ENCODE results near the gene BFSP2.

BFSP2 gene

DNA sequence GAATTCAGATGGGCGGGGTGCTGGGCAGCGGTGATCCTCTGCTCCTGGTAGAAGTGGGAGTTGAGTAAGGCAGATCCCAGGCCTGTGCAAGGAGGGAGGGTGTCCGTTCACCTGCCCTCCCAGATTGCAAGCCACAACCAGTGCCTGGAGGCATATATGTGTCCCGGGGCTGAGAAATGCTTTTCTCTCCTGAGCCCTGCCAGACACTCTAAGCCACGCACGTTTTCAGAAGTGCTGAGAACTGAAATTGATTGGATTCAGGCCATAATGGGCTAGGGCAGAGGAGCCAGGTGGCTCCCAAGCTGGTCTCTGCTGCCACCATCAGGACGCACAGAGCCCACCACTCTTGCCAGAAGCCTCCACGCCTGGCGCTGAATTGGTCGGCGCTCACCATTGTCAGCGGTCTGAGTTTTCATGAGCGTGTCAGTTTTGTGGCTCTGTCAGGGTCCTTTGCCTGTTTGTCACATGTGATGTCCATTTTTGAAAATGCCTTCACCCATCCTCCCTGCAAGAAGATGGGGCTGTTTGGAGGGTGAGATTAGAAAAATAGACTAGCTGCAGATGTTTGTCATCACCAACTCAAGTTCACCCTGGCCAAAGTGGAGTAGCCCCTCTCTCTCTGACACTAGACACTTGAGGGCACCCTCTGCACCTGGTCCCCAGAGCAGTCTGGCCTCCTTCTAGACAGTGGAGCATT is 15.4 kb upstream of the BFSP2 start:
- peak; percentile 79 for DNase-seq

DNA sequence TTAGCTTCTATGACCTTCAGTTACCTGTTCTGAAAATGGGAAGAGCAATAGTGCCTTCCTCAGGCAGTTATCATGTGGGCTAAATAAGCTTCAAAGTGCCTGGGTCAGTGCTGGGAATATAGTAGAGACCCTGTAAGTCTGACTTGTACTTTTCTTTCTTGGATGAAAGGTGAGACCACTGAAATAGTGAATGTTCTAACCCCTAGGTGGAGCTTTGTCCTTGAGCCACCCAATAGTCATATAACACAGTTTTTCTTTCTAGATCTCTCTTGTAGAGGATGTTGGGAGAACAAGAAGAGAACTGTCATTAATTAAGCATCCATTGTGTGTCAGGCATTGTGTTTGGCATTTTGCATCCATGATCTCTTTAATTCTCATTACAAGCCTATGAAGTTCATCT is 13.0 kb upstream of the BFSP2 start:
- no peak for DNase-seq

DNA sequence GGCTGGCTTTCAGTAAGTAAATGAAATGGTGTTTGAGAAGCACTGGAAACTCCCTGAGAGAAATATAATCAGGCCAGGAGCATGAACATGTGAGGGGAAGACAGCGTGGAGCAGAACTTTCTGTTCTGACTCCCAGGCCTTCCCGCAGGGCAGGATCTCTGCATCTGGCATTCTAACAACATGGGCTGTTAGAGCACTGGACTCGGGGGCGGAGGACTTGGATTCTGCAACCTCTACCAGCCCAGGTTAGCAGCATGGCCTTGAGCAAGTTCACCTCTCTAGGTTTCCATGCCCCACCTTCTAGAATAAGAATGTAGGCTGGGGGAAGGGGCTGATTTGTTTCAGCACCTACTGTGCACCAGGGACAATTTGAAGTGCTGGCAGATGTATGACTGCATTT is 12.5 kb upstream of the BFSP2 start:
- DNase-seq: no peak

DNA sequence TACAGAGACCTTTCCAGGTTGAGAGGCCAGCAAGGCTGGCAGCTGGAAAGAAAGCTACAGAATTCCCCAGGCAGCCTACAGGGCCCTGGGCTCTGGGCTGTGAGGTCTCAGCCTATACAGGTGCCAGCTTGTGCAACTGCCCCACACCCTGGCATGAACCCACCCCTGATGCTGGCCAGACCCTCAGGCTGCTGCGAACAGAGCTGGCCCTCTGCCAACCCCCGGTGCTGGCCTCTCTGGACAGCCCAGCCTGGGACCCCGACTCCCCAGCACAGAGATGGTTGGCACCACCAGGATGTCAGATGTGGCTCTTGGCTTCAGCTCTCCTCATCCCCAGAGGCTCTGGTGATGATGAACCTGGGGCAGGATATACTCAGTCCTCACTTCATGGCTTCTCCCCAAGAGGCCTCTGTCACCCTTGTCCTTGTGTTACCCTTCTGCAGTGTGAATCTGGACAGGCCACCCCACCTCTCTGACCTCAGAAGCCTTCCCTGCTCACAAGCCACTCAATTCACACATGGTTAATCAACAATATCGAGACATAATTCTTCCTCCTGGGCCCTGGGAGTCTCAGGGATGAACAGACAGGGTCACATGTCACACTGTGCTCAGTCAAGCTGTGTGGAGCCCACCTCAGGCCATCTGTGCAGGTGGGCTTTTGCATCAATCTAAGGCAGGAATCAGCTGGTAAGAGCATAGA is 11.0 kb upstream of the BFSP2 start:
- DNase-seq: no peak

DNA sequence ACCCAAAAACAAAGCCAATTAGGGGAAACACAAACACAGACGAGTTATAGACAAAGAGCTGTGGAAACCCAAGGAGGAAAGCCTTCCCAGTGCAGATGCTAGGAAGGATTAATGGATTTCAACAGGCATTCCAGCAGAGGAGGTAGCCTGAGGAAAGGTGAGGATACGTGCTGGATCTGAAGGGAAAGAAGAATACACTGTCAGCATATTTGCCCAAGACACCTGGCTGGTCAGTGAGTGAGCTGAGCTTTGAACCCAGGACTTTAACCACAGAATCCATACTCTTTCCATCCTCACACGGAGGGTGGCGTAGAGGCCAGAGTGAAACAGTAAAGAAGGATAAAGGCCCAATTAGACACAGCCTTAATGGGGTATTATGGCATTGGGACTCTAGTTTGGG is 9.1 kb upstream of the BFSP2 start:
- DNase-seq: no peak

GRCh38 chr3:133393204-133393603 is 6.7 kb upstream of the BFSP2 start:
- no peak for DNase-seq

DNA sequence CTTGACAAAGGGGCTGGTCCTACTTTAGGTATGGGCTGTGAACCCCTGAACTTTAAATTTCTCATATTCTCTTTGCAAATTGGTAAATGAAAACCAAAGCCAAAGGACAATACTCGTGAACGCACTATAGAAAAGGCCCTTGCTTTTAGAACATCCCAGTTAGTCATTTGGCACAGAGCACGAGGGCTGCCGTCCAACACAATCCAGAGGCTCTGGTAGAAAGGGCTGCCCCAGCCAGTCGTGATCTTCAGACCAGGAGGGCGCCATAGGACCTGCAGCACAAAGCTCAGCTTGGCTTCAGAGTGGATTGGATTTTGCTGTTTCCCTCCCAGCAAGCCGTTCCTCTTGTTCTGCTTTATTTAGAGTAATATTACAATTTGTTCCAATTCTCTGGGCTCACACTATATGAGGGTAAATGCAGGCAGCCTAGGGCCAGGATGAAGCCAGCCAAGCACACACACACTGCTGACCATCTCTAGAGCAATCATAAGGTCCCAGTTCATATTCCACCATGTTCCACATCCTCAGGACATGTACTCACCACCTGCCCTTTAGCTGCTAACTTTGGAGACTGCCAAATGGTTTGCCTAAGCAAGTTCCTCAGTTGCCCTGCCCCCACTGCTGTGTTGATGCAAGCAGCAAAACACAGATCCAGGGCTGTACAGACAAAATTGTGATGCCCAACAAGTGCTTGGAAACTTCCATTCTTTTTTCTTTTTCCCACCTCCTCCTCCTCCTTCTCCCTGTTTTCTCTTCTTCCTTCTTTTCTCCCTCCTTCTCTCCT is 6.0 kb upstream of the BFSP2 start:
- no peak for DNase-seq

- DNase-seq: no peak
These were observed 5.1 kb upstream of the BFSP2 start for GRCh38 chr3:133394561-133395311.

DNA sequence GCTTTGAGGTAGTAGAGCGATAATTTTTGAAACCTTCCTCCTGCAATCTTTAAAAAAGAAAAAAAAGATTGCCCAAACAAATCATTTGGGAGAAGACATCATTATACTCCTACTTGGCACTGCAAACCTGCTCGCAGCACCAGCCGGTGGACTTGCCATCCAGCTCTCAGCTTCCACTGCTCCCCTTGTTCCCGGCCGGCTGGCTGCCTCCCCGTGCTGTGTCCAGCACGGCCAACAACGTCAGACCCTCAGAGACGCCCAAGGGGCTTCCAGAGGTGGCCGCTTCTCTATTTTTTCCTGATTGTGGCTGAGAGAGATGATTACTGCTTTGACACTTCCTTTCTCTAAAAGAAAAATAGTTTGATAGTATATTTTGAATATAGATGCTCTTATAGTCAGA is 3.0 kb upstream of the BFSP2 start:
- no peak for DNase-seq

GRCh38 chr3:133401374-133402135 is 1.7 kb downstream of the BFSP2 start:
- peak; percentile 49 for DNase-seq

GRCh38 chr3:133404920-133405319 is 5.1 kb downstream of the BFSP2 start:
- no peak for DNase-seq

GRCh38 chr3:133408366-133408765 is 8.5 kb downstream of the BFSP2 start:
- no peak for DNase-seq

DNA sequence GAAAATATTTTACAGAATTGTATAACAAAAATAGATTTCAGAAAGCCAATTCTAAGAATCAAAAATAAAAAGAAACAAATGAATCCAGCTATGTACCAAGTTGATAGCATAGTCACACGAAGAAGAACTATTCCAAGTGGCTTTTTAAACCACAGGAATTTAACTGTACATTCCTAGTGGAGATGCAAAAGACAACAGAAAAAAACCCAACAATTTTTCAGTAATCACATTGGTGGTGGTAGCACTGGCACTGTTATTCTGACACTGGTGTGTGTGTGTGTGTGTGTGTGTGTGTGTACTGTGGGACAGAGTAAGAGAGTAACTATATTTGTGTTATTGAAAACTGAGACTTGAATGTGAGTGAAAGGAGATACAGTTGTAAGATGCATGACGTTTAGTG is 9.1 kb downstream of the BFSP2 start:
- no peak for DNase-seq

- DNase-seq: no peak
These were observed 10.5 kb downstream of the BFSP2 start for GRCh38 chr3:133410191-133410892.

- no peak for DNase-seq
These were observed 12.6 kb downstream of the BFSP2 start for GRCh38 chr3:133412183-133413132.

- no peak for DNase-seq
These were observed 13.5 kb downstream of the BFSP2 start for GRCh38 chr3:133413161-133414020.

DNA sequence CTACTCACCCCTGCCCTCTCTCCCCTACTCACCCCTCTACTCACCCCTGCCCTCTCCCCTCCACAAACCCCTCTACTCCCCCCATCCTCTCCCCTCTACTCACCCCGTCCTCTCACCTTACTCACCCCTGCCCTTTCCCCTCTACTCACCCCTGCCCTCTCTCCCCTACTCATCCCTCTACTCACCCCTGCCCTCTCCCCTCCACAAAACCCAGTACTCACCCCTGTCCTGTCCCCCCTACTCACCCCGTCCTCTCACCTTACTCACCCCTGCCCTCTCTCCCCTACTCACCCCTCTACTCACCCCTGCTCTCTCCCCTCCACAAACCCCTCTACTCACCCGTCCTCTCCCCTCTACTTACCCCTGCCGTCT is 14.2 kb downstream of the BFSP2 start:
- no peak for DNase-seq

- DNase-seq: no peak
These were observed 18.5 kb downstream of the BFSP2 start for GRCh38 chr3:133418361-133418760.

- DNase-seq: no peak
These were observed 19.5 kb downstream of the BFSP2 start for GRCh38 chr3:133419151-133419909.

Data from left hindlimb (tissue), 1 donor.